OCI-LY7 (cell line): ENCODE data around the gene RAET1L. TPM values are rescaled to one million over a fixed set of nuclear protein-coding genes. Genes with fewer than 3 reads are reported as not detected.
A peak's percentile ranks its signal among the peaks of the same experiment; 100 is the strongest.
"Not testable (repeated sequence)": the region's sequence is repeated elsewhere in the genome, so short reads cannot be mapped to it uniquely, and the experiment has no call there.

Experiments used
- Bru-seq: library from RNA; stranded (reverse); fragments of 400-500 nt; gene quantifications from one replicate; lab custom pipeline; 2021; lab: Mats Ljungman, UMichigan
- BruChase-seq, 2 experiments: library from RNA; stranded (reverse); fragments of 400-500 nt; gene quantifications; one replicate each; lab custom pipeline; 2021; lab: Mats Ljungman, UMichigan
- BruUV-seq: library from RNA; stranded (reverse); fragments of 400-500 nt; replicated peaks from 2 replicates; lab custom pipeline; 2021; lab: Mats Ljungman, UMichigan
- CTCF ChIA-PET: fragments of 300-600 bp; sonication (Branson Sonifier 250); formaldehyde crosslinking; loops from one replicate; lab custom pipeline; 2022; ENCODE audit warnings: antibody characterized with exemption; ENCODE audit not compliant: unreplicated experiment; lab: Charles Lee
- POLR2A ChIA-PET: fragments of 300-600 bp; sonication (Branson Sonifier 250); formaldehyde crosslinking; loops from one replicate; lab custom pipeline; 2022; ENCODE audit warnings: antibody characterized with exemption; lab: Charles Lee
- DNase-seq: peaks from one replicate; pipeline ENCODE4 v3.0.0-alpha.2; 2015; ENCODE audit warnings: low spot score
- H2AFZ ChIP-seq: fragments of 200-600 bp; sonication (generic), shearing (Covaris generic); 2 replicates; pipeline ENCODE4 v1.6.1; 2014; ENCODE audit warnings: mild to moderate bottlenecking, antibody characterized with exemption, low read length, moderate library complexity
- H3K27ac ChIP-seq: fragments of 200-600 bp; sonication (generic); 2 replicates; pipeline ENCODE4 v1.5.1; 2014; ENCODE audit warnings: mixed run types, low read depth, mild to moderate bottlenecking, moderate library complexity, low read length, inconsistent platforms; ENCODE audit not compliant: poor library complexity, severe bottlenecking
- H3K36me3 ChIP-seq: fragments of 200-600 bp; sonication (generic); 2 replicates; pipeline ENCODE4 v1.6.1; 2014; ENCODE audit warnings: mild to moderate bottlenecking, antibody characterized with exemption, low read length, moderate library complexity, mixed read lengths; ENCODE audit not compliant: insufficient read depth
- H3K4me1 ChIP-seq: fragments of 200-600 bp; sonication (generic); 2 replicates; pipeline ENCODE4 v1.5.1; 2014; ENCODE audit warnings: mild to moderate bottlenecking, low read length; ENCODE audit not compliant: insufficient read depth, poor library complexity, severe bottlenecking
- H3K4me2 ChIP-seq: fragments of 200-600 bp; sonication (generic); 2 replicates; pipeline ENCODE4 v1.6.1; 2014; ENCODE audit warnings: mild to moderate bottlenecking, low read length
- H3K4me3 ChIP-seq: fragments of 200-600 bp; sonication (generic); 2 replicates; pipeline ENCODE4 v1.5.1; 2014; ENCODE audit warnings: mild to moderate bottlenecking, low read depth, low read length; ENCODE audit not compliant: poor library complexity, severe bottlenecking
- H3K79me2 ChIP-seq: fragments of 200-600 bp; sonication (generic); 2 replicates; pipeline ENCODE4 v1.6.1; 2016; ENCODE audit warnings: low read depth, mild to moderate bottlenecking, low read length, moderate library complexity, mixed read lengths; ENCODE audit not compliant: insufficient read depth
- H3K9me2 ChIP-seq: fragments of 200-600 bp; sonication (generic); 2 replicates; pipeline ENCODE4 v1.6.1; 2016; ENCODE audit warnings: mild to moderate bottlenecking, low read length, mixed read lengths; ENCODE audit not compliant: insufficient read depth
- H3K9me3 ChIP-seq: fragments of 200-600 bp; sonication (generic); 2 replicates; pipeline ENCODE4 v1.6.1; 2014; ENCODE audit warnings: mild to moderate bottlenecking, mixed run types, low read length, mixed read lengths
- H4K20me1 ChIP-seq: fragments of 200-600 bp; sonication (generic); 2 replicates; pipeline ENCODE4 v1.6.1; 2014; ENCODE audit warnings: mild to moderate bottlenecking, antibody characterized with exemption, low read length, moderate library complexity, mixed read lengths; ENCODE audit not compliant: insufficient read depth
- EZH2phosphoT487 ChIP-seq: fragments of 200-600 bp; sonication (generic); IDR thresholded peaks from 2 replicates; pipeline ENCODE4 v1.6.1; 2018; ENCODE audit warnings: low read depth, borderline replicate concordance, mild to moderate bottlenecking, mixed run types, antibody characterized with exemption, low read length, moderate library complexity, mixed read lengths
- intact Hi-C: fragments of 100-400 bp; cut with micrococcal nuclease; formaldehyde crosslinking; loops from one replicate; pipeline ENCODE4 v1.10.0; 2022; ENCODE audit not compliant: unreplicated experiment
- long read RNA-seq: library from polyadenylated mRNA; stranded (forward); transcript quantifications from one replicate; pipeline ENCODE4 v2.0.0, GENCODE V29; 2022
- total RNA-seq, 2 experiments: library from RNA; depleted of rRNA in 1 of 2; stranded (reverse); fragments of >200 nt in 1 of 2; shearing (Covaris generic) in 1 of 2; gene quantifications; 2 replicates each; pipeline ENCODE4 v1.2.3, GENCODE V29; 2014 to 2022
- TF ChIP-seq, protein P1 (sequence below): fragments of 200-600 bp; sonication (generic); conservative IDR thresholded peaks from 2 replicates; pipeline ENCODE4 v1.5.1; 2014; ENCODE audit warnings: mild to moderate bottlenecking, antibody characterized with exemption, low read length, moderate library complexity, mixed read lengths

Gene RAET1L, protein sequence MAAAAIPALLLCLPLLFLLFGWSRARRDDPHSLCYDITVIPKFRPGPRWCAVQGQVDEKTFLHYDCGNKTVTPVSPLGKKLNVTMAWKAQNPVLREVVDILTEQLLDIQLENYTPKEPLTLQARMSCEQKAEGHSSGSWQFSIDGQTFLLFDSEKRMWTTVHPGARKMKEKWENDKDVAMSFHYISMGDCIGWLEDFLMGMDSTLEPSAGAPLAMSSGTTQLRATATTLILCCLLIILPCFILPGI
- total RNA-seq (2014; rRNA removed; shearing (Covaris generic)) (not detected in 2 replicates), total RNA-seq (2022) (not detected in 2 replicates), Bru-seq, nascent RNA (not detected), BruChase-seq, experiment 1, labeled RNA remaining after a 6-hour chase (percentile 11 among the genes with signal in this experiment), BruChase-seq, experiment 2, labeled RNA remaining after a 2-hour chase (not detected)
- long read RNA-seq, result 0 reads

DNA sequence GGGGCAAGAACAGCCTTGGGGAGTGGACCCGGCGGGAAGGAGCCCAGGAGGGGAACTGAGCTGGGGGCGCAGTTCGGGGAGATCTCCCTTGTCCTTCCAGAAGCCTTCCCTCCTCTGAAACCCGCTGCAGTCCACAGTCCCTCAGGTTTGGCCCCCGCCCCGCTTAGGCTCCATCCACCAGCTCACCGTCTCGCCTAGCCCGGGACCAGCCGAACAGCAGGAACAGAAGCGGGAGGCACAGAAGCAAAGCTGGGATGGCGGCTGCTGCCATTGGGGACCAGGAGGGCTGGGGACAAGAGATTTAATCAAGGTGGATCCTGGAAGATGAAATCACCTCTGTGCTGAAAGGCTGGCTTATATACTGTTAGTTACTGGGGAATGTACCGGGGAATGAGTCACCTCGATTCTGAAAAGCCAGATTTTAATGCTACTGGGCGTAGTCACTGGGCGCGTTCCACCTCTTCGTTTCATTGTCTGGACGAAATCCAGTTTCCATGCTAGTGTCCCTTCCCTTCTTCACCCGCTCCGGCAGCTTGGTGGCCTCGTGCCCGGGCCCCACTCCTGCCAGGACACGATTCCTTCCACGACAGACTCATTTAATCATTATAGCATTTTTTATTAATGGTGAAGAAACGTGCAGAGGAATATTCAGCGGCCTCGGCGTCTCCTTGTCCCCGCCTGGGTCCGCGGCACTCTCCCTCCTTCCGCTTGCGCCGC is at the start of gene RAET1L:
Gene RAET1L (minus strand): TSS at position 332 of the 717 bp plus-strand sequence. CDS start 61 bp downstream, at position 271.
- Histone ChIP-seq H3K79me2 (no peaks in the 10 kb centered on the region), H3K9me3 (no peaks in the 10 kb centered on the region), H3K4me2 (no peak within 1 kb of the TSS), H3K4me1 (peaks cover 12% of the 10 kb centered on the region), H3K36me3 (no peaks in the 10 kb centered on the region), H2AFZ (no peak within 1 kb of the TSS), H3K4me3 (no peak within 1 kb of the TSS), H3K9me2 (no peaks in the 10 kb centered on the region), H4K20me1 (no peaks in the 10 kb centered on the region), H3K27ac (no peak within 1 kb of the TSS)
- no peak for TF ChIP-seq EZH2phosphoT487
- TF ChIP-seq, protein P1, sequence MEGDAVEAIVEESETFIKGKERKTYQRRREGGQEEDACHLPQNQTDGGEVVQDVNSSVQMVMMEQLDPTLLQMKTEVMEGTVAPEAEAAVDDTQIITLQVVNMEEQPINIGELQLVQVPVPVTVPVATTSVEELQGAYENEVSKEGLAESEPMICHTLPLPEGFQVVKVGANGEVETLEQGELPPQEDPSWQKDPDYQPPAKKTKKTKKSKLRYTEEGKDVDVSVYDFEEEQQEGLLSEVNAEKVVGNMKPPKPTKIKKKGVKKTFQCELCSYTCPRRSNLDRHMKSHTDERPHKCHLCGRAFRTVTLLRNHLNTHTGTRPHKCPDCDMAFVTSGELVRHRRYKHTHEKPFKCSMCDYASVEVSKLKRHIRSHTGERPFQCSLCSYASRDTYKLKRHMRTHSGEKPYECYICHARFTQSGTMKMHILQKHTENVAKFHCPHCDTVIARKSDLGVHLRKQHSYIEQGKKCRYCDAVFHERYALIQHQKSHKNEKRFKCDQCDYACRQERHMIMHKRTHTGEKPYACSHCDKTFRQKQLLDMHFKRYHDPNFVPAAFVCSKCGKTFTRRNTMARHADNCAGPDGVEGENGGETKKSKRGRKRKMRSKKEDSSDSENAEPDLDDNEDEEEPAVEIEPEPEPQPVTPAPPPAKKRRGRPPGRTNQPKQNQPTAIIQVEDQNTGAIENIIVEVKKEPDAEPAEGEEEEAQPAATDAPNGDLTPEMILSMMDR, result no peak
- ChIA-PET CTCF (no interaction called here), POLR2A (interaction anchor here (0.6 kb wide), 1 partner anchor 30 kb away, joined by 3 read pairs; no protein-coding TSS in a partner anchor)
- no TSS peak for BruUV-seq
- intact Hi-C loops, result no loop called here
- no peak for DNase-seq

DNA sequence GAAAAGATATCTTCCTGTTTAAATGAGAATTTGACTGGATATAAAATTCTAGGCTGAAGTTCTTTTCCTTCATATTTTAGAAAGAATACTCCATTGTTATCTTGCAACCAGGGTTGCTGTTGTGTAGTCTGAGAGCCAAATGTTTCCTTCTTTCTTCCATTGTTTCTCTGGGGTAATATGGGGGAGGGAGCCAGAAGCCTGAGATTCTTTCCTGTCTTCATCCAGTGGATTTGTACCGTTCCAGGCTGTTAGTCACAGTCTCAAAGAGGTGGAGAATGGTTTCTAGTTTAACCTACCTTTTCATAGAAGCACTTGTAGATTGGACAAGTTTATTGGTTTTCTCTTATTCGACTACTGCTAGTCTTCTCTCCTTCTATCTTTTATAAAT is 49.7 kb upstream of the RAET1L start:
- H3K4me3 ChIP-seq, result no peak overlapping the region
- H3K36me3 ChIP-seq, result no peaks in the 10 kb centered on the region
- H3K4me1 ChIP-seq, result no peaks in the 10 kb centered on the region
- POLR2A ChIA-PET, result interaction anchor here (0.7 kb wide), 1 partner anchor 169 kb away, joined by 4 read pairs; no protein-coding TSS in a partner anchor
- no peak overlapping the region for H2AFZ ChIP-seq
- BruUV-seq, result no TSS peak
- DNase-seq, result no peak
- intact Hi-C loops, result no loop called here
- H3K4me2 ChIP-seq, result no peak overlapping the region
- CTCF ChIA-PET, result no interaction called here
- TF ChIP-seq, protein P1, result no peak
- no peak for TF ChIP-seq EZH2phosphoT487
- no peak overlapping the region for H3K27ac ChIP-seq
- no peaks in the 10 kb centered on the region for H4K20me1 ChIP-seq
- H3K79me2 ChIP-seq, result no peaks in the 10 kb centered on the region
- H3K9me3 ChIP-seq, result no peaks in the 10 kb centered on the region
- H3K9me2 ChIP-seq, result no peaks in the 10 kb centered on the region

DNA sequence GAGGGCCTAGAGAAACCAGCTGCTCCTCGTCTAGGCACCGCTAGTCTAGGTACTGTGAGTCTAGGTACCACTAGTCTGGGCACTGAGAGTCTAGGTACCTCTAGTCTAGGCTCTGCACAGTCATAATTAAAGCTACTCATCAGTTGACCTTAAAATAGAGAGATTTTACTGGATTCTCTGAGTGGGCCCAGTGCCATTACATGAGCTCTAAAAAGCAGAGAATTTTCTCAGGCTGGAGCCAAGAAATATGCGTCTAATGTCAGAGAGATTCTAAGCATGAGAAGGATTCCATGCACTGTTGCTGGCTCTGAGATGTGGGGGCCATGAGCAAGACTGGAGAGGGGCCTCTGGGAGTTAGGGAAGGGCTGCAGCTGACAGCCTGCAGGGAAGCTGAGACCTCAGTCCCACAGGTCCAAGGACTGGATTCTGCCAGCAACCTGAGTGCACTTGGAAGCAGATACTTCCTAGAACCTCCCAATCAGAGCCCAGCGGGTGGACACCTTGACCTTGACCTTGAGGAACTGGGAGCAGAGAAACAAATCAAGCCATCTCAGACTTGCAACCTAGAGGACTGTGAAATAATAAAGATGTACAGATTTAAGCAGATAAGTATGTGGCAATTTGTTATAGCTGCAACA is 49.2 kb upstream of the RAET1L start:
- H3K9me2 ChIP-seq, H3K9me3 ChIP-seq, H3K79me2 ChIP-seq, H3K27ac ChIP-seq, intact Hi-C loops, H3K4me1 ChIP-seq, H3K36me3 ChIP-seq, H4K20me1 ChIP-seq, CTCF ChIA-PET, H3K4me2 ChIP-seq, BruUV-seq, DNase-seq, H2AFZ ChIP-seq, H3K4me3 ChIP-seq: not testable (repeated sequence)
- POLR2A ChIA-PET, result interaction anchor here (0.5 to 0.7 kb wide), 3 partner anchors 169 to 941 kb away, joined by 3 to 7 read pairs (median 4); no protein-coding TSS in a partner anchor
